Limb (tissue), 2 donors: Measurements from ENCODE around the gene KIRREL3.

ENCODE experiments used
- DNase-seq, 2 donors: peaks; one replicate each; pipeline ENCODE4 v3.0.0-alpha.2; 2016; ENCODE audit errors: extremely low spot score in 2 of 2

Gene KIRREL3

DNA sequence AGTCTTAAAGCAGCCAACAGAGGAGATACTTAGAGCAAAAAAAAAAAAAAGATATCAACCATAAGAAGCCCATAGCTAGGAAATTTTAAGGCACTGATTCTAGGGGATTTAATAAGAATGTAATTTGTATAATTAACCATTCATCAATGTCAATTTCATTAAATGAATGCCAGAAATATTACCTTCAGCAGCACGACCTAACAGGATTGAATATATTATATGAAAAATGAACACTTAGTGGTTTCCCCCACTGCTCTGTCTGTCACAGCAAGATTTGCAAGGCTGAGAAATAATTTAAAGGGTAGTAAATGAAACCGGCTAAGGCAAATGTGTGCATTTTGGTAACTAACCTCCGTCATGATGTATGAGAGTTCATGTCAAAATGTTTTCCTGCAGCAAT, 319.9 kb downstream of the KIRREL3 start:
- DNase-seq, result no peak

DNA sequence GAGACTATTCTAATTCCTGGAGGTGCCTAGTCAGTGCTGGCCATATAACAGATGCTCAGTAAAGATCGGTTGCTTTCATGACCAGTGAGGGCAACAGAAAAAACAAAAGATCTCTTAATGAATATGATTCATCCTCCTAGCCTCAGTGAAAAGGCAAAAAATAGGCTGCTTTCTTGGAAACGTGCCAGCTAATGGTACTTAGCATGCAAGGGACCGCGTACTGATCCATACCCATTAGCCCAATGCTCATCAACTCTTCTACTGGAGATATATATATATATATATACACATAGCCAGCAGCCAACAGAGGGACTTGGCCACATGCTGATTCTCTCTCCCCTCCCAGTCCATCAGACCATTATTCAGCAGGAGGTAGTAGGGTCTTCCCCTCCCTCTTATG, 320.4 kb downstream of the KIRREL3 start:
- no peak for DNase-seq

DNA sequence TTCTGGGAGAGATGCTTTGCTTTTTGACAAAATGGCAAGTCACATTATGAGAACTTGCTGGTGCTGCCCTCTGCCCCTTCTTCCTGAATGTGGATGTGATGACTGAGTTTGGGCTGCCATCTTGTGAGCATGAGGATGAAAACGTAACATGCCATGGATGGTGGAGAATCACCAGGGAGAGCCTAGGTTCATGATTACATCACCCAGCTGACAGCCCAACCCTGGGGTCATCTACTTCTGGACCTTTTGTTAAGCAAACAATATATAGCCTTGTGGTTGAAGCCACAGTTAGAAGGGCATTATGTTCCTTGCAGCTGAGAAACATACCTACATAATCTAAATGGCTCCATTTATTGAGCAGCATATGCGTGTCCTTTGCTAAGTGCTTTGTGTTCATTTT, 321.5 kb downstream of the KIRREL3 start:
- no peak for DNase-seq

DNA sequence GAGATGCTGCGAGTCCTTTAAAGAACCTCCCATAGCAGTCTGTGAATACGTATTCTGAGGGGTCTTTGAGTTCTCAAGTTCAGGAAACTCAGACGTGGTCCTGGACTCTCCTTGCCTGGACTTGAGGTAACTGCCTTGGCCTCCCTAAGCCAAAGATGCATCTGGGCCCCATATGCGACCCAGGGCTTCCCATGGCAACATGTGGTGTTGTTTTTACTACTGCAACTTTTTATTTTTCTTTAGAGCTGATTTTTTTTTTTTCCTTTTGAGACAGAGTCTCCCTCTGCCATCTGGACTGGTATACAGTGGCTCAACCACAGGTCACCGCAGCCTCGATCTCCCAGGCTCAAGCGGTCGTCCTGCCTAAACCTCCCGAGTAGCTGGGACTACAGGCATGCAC, 324.0 kb downstream of the KIRREL3 start:
- no peak for DNase-seq

DNA sequence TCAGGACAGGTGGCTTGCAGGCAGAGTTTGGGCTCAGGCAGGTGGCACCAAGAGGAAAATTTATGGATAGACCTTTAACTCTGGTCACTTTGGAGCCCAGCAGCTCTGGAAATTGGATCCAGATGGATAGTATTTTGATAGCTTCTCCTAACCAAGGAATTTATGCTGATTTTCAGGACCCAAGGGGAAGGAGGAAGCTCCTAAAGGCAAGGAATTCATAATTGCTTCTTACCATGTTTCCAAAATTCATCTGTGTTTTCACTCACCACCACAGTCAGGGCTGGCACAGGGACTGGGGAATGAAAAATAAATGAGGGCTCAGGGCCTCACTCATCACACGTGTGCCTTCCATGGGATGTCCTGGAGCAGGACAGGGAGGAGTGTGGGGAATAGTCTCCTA, 327.3 kb downstream of the KIRREL3 start:
- DNase-seq, result no peak

DNA sequence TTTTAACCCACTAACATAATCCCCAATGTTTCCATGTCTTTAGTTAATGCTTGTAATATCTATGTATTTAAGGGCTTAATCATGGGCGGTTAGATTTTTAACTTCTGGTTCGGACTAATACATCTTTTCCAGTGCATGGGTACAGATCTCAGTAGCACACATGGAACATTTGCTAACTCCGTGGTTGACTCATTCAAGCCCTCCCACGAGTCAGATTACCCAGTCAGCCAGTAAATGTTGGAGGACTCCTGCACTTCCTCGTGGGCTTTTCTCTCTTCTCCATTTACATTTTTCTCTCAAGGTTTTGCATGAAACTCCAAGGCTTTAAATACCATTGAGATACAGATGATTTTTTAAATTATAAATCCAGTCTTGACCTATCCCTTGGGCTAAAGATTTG, 331.2 kb downstream of the KIRREL3 start:
- DNase-seq, result no peak

DNA sequence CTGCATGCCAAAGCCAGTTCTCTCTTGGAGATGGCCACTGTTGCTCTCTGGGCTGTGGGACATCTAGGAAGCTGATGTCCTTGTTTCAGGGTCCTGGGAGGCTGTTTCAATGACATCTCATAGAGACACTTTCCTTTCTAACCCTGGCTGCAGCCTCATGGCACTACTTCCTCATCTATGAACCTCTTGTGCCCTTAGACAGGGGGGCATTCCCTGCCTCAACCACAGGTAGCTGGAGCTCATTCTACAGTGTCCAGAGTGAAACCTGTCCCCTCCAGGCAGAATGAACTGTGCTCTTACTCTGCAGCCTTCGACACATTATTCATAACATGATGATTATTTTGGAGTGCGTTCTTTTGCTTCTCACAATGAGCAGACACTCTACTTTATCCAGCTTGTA, 335.9 kb downstream of the KIRREL3 start:
- no peak for DNase-seq

DNA sequence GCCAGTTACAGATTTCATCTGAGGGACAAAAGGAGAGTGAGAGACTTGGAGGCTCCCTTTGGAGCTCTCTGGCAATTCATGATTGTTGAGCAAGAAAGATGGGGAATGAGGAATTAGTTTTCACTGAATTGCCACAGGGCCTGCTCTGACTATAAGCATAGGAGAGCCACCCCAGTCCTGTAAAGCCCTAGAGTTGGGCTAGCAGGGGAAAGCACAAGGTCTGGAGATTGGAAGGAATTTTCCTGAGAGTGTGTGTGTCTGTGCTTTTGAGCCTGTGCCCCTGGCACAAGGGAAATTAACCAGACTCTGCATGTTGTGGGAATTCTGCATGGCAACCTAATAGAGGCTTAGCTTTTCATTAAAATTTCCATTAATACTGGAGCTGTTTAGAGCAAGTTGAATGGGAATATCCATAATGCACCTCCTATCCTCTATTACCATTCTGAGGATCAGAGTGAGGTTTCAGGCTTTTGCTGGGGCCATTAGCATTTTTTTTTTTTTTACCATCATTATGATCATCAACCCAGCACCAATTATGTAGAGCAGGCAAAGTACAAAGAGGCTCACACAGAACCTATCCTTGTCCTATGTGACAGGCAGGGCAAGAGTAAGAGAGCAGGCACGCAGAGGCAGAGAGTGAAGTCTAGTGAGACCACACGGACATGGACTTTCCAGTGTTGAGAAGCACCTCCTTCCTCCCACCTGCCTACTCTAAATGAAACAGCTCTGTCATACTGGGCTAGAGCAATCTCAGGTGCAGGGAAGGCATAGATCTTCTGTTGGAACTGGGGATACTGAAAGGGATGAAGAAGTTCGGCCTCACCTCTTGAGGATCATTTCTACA, 336.6 kb downstream of the KIRREL3 start:
- DNase-seq, result no peak

DNA sequence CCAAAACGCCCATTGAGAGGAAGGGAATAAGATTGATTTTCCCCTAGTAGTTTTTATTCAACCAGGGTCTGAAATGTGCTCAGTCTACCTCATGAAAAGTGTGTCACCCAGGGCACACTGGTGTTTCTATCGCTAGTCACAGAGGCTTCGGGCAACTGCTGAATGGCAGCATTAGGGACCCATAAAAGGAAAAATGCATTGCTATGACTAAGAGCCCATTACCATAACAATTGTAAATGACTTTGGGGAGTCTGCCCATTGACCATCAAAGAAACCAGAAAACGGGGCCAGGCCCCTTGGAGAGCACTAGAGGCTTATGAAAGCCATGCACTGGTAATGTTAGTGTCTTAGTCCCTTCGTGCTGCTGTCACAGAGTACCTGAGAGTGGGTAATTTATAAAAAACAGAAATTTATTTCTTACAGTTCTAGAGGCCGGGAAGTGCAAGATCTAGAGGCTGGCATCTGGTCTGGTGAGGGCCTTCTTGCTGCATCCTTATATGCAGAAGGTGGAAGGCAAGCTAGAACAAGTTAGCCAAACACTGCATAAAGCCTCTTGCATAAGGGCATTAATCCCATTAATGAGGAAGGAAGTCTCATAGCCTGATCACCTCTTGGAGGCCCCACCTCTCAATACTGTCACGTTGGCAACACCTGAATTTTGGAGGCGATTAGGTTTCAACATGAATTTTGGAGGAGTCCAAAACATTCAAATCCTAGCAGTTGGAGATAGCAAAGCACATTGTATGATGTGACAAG, 338.4 kb downstream of the KIRREL3 start:
- no peak for DNase-seq

DNA sequence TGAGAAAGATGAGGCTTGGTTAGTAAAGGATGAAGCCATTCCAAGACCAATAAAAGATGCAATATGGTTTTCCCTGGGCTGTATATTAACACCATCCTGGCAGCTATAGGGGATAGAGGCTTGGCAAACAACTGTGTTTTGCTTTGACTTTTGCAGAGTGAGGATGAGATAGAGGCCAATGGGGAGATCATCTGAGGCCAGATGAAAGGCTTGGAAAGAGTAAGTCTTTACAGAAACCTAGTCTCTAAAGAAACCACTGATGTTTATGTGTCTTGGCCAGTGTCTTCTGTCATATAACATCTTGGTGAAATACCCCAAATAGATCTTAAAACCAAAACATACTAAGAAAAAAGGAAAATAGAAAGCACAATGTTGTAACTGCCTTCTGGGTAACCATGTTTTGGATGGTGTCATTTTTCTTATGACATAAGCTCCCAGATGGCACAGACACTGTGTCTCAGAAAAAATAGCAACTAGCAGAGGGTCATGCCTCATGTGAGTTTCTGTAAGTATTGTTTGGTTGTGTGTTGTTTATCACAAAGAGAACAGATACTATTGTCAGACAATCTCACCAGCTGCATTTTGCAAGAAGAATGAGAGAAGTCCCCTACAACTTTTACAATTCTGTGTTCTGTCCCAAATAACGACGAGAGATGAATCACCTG, 339.7 kb downstream of the KIRREL3 start:
- DNase-seq, result peak in 1 of 2 donors; percentile 64

DNA sequence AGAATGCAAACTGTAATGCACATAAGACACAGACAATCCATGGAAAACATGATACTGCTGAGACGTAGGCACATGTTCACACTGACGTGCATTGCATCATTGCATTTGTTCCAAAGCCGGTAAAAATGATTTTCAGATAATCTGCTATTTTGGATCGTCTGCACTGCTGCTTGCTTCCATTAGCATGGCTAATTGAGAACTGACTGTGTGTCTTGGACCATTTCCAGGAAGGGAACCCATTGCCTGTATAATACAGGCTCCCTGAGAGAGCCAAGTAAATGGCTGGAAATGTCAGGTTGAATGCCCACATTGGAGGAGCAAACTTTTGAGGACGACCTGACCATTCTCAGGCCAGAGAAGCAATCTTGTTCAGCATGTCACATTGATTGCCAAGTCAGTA, 340.2 kb downstream of the KIRREL3 start:
- peak in 1 of 2 donors; percentile 36 for DNase-seq

DNA sequence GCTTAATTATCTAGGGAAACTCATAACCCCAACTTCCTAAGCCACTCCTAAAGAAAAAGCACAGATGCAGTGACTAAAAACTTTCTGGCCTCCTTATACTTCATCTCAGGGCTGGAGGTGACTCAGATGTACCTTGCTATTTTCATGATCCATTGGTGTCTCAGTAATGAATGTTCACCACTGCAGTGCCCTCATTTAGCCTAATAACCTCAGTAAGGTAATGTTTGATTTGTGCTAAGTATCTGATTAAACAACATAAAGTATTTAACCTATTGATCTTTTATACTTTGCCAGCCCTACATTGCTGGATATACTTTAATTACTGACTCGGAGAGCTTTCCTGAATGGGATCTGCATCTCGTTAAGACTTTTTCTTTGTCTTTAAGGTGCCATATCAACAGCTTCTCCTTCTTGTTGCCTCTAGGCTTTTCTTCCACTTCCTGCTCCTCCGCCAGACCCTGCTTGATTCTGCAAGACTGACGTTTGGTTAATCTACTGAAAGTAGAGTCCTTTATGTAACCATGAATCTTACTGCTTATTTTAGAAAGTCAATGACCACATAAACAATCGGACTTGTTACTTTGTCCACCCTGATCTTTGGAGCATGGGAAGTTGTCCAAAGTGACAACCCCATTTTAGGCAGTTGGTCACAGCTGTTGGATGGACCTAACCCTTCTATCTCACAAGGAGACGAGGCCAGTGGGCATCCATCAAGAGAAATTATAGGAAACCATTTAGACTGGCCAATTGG, 342.1 kb downstream of the KIRREL3 start:
- DNase-seq, result no peak

DNA sequence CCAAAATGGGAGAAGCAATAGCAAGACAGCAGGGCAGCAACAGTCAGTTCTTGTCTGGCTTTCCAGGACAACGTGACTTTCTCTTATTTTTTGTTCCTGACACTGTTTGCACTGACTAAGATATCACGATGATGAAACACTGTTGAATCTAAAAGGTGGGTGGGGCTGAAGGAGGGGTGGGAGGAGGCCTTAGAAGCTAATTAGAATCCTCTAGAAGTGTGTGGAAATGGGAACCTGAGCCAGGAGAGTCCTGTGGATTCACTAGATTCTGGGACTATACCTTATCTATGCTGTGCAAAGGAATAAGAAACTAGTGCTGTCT, 344.8 kb downstream of the KIRREL3 start:
- DNase-seq, result no peak

DNA sequence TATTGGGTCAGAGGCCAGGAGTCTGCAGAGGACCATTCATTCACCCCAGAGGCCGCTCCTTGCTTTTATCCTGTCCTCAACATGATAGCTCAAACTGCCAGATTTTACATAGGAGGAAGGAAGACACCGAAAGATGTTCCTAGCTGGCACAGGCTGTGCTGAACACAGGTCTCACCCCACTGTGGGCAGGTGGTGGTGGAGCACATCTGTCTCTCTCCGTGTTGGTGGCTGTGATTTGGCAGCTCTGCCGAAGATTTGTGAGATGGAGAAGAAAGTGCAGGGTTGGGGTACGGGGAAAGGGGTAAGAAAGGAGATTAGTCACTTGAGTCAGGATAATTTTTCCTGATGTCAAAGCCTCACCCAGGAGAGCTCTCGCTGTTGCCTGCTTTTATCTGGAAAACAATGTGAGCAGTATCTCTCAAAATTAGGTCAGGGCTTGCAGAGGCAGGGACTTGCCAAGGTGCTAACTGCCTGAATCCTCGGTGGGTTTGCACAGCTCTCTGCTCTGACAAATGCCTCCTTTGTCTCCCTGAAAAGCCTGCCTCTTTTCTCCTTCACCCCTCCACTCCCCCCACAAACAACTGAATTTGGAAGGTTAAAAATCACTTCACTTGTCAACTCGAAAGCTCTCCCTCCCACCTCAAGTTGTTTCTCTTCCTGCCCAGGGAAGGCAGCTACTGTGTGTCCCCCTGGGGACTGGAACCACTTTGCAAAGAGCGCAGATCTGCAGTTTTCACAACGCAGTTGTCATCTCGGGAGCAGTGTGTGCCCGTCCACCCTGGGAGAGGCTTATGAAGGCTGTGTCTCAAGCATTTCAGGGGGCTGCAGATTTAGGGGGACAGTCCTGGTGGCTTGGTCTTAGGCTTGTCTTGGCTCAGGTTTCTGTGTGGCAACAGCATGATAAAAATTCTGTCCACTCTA, 345.4 kb downstream of the KIRREL3 start:
- no peak for DNase-seq

DNA sequence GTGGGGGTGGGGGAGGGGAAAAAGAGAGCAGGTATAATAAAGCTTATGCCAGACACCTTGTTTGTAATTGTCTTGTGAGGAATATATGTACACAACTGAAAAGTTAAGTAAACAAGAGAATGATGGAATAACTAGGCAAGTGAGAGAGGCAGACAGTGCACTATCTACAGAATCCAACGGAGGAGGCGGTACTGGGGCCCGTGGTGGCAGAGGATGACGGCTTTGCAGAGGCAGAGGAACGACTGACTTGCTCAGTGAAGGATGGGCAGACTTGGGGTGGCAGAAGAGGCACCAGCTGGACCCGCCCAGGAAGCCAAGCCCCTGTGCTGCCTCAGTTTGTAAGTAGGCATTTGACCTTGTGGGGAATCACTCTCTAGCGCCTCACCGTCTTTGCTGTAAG, 347.5 kb downstream of the KIRREL3 start:
- no peak for DNase-seq

DNA sequence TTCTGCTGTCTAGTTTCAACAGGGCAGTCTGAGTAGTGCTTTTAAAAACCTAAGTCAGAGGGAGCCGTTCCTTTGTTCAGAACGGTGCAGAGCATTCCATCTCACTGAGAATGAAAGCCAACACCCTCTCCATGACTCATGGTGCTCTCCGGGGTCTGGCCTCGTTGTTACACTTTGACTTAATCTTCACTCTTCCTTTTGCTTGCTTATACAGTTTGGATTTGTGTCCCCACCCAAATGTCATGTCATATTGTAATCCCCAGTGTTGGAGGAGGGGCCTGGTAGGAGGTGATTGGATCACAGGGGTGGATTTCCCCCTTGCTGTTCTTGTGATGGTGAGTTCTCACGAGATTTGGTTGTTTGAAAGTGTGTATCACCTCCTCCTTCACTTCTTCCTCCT, 352.8 kb downstream of the KIRREL3 start:
- DNase-seq, result no peak

DNA sequence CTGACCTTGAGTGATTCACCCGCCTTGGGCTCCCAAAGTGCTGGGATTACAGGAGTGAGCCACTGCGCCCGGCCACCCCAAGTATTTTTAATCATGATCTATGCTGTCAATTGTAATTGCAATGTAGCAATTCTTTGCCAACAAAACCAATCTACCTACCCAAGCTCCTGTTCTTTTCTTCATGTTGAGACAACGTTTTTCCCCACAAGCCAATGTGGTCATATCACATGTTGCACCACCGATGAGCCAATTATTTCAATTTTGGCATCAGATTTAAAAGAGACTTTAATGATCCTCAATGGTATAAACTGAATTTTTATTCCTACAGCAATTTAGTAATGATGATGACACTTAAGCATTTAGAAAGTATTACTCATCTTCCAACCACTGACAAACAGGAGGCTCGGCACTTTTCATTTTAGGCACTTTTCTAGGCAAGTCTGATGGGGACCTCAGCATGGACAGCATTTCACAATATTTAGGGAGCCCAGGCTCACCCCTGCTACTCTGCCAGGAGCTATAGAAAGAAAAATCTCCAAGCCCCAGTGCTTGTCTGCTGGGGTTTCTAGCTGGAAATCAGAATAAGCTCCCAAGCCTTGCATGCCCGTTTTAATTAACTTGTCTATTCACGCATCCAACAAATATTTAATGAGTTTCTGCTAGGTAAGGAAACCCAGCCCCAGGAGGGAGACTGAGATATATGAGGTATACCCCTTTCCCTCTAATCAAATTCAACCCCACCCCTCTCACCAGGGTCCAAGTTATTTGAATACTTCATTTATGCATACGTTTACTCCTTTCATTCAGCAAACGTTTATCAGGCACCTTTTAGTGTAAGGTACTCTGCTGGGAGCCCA, 353.6 kb downstream of the KIRREL3 start:
- no peak for DNase-seq

DNA sequence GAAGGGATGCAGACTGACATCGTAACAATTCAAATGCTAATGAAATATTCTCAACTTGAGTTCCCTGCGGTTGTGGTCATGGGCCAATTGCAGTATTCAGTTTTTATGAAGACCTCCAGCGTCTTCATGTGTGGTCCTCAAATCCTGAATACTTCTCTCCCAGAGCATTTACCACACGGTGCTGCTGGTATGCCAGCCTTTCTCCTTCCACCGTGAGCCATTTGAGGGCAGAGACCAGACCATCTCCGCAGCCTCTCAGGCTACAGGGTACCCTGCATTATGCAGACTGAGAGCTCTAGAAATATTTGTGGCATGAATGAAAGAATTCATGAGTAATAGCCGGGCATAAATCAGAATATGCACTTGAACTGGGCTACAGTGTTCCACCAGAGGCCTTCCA, 355.4 kb downstream of the KIRREL3 start:
- DNase-seq, result no peak

DNA sequence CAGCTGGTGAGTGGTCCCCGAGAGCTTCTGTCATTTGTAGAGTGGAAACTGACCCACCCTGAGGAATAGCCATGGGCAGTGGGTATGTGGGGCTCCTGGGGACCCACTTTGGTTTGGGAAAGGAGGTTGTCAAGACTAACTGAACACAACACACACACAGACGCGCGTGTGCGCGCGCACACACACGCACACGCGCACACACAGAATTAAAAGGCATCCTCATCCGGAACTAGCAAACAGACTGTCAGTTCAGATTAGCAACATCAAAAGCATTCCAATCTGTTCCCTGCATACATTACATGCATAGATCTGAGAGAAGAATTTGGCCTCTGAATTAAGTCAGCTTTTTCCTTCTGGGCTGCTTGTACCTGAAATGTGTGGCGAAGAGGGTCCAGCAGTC, 360.4 kb downstream of the KIRREL3 start:
- DNase-seq, result no peak

DNA sequence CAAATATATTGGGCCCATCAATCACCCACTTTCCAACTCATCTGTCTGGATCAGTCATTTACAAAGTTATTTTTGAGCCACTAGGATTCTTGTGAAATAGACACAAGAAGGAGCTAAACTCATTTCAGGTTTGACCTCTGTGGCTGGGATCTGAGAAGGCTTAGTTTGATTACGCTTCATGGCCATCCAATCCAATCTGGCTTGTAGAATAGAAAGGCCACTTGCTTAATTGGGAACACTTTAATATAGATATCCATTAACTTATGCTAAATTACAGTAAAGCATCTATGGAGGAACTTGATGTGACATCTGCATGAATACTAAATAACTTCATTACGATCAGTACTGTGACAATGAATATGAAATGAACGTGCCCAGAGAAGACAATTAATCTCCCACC, 360.9 kb downstream of the KIRREL3 start:
- DNase-seq, result no peak
